ENCODE results near the gene PDZRN4. TPM values are rescaled to one million over a fixed set of nuclear protein-coding genes. Genes with fewer than 3 reads are reported as not detected.
"Not testable (repeated sequence)": the region's sequence is repeated elsewhere in the genome, so short reads cannot be mapped to it uniquely, and the experiment has no call there.

The PDZRN4 gene
- total RNA-seq, 1 donor from 2014 or later: not detected

- intact Hi-C loops (cut with micrococcal nuclease): no loop called here
These were observed 25.5 kb downstream of the PDZRN4 start for GRCh38 chr12:41213648-41214047.

GRCh38 chr12:41217727-41218126 lies 29.6 kb downstream of the PDZRN4 start:
- intact Hi-C loops (cut with micrococcal nuclease): no loop called here

- intact Hi-C loops (cut with micrococcal nuclease): no loop called here
These were observed 32.8 kb downstream of the PDZRN4 start for GRCh38 chr12:41220931-41221330.

- intact Hi-C loops (cut with micrococcal nuclease): no loop called here
These were observed 33.4 kb downstream of the PDZRN4 start for GRCh38 chr12:41221491-41221890.

GRCh38 chr12:41223600-41223999 lies 35.5 kb downstream of the PDZRN4 start:
- intact Hi-C loops (cut with micrococcal nuclease): no loop called here

- intact Hi-C loops (cut with micrococcal nuclease): no loop called here
These were observed 35.9 kb downstream of the PDZRN4 start for GRCh38 chr12:41224066-41224465.

- intact Hi-C loops (cut with micrococcal nuclease): no loop called here
These were observed 37.1 kb downstream of the PDZRN4 start for GRCh38 chr12:41225179-41225578.

GRCh38 chr12:41228066-41228820 lies 40.1 kb downstream of the PDZRN4 start:
- intact Hi-C loops (cut with micrococcal nuclease): no loop called here

GRCh38 chr12:41230756-41231155 lies 42.6 kb downstream of the PDZRN4 start:
- intact Hi-C loops (cut with micrococcal nuclease): no loop called here

GRCh38 chr12:41234692-41235091 lies 46.6 kb downstream of the PDZRN4 start:
- intact Hi-C loops (cut with micrococcal nuclease): no loop called here

- intact Hi-C loops (cut with micrococcal nuclease): no loop called here
These were observed 54.5 kb downstream of the PDZRN4 start for GRCh38 chr12:41242603-41243002.

- intact Hi-C loops (cut with micrococcal nuclease): no loop called here
These were observed 60.3 kb downstream of the PDZRN4 start for GRCh38 chr12:41248391-41248790.

GRCh38 chr12:41250748-41251147 lies 62.6 kb downstream of the PDZRN4 start:
- intact Hi-C loops (cut with micrococcal nuclease): no loop called here

GRCh38 chr12:41254004-41254914 lies 66.1 kb downstream of the PDZRN4 start:
- intact Hi-C loops (cut with micrococcal nuclease): no loop called here

- intact Hi-C loops (cut with micrococcal nuclease): not testable (repeated sequence)
These were observed 75.1 kb downstream of the PDZRN4 start for GRCh38 chr12:41263196-41263595.

GRCh38 chr12:41264281-41264680 lies 76.2 kb downstream of the PDZRN4 start:
- intact Hi-C loops (cut with micrococcal nuclease): no loop called here

- intact Hi-C loops (cut with micrococcal nuclease): no loop called here
These were observed 80.9 kb downstream of the PDZRN4 start for GRCh38 chr12:41269056-41269455.

GRCh38 chr12:41271489-41271888 lies 83.4 kb downstream of the PDZRN4 start:
- intact Hi-C loops (cut with micrococcal nuclease): no loop called here

- intact Hi-C loops (cut with micrococcal nuclease): loop anchor here (5.0 kb wide), 1 partner anchor 1058 kb away; no protein-coding TSS in a partner anchor
These were observed 86.5 kb downstream of the PDZRN4 start for GRCh38 chr12:41274643-41275042.

GRCh38 chr12:41277100-41277945 lies 89.2 kb downstream of the PDZRN4 start:
- intact Hi-C loops (cut with micrococcal nuclease): loop anchor here (1.0 to 5.0 kb wide), 2 partner anchors 747 to 1055 kb away; no protein-coding TSS in a partner anchor

- intact Hi-C loops (cut with micrococcal nuclease): loop anchor here (1.0 to 5.0 kb wide), 2 partner anchors 746 to 1054 kb away; no protein-coding TSS in a partner anchor
These were observed 89.8 kb downstream of the PDZRN4 start for GRCh38 chr12:41277946-41278267.
